Measurements from ENCODE around the gene MEGF8.

MEGF8 gene

GRCh38 chr19:42306646-42307045 is 18.8 kb upstream of the MEGF8 start:
- no peak for DNase-seq (ENCODE audit: low read depth in 2 of 3, low spot score in 2 of 3)

- no peak for DNase-seq (ENCODE audit: low read depth in 2 of 3, low spot score in 2 of 3)
Measured at GRCh38 chr19:42309686-42310085, 15.7 kb upstream of the MEGF8 start.

GRCh38 chr19:42311657-42312056 is 13.8 kb upstream of the MEGF8 start:
- no peak for DNase-seq (ENCODE audit: low read depth in 2 of 3, low spot score in 2 of 3)

- no peak for DNase-seq (ENCODE audit: low read depth in 2 of 3, low spot score in 2 of 3)
Measured at GRCh38 chr19:42312370-42312769, 13.1 kb upstream of the MEGF8 start.

GRCh38 chr19:42313096-42313839 is 12.2 kb upstream of the MEGF8 start, which contains the start of gene TMEM145:
TSS of gene TMEM145 (plus strand) at chr19:42313309. CDS start at chr19:42313377, 68 bp downstream.
- peak in 1 of 3 experiments; percentile 27 for DNase-seq (ENCODE audit: low read depth in 2 of 3, low spot score in 2 of 3)

- DNase-seq (ENCODE audit: low read depth in 2 of 3, low spot score in 2 of 3), result no peak
Measured at GRCh38 chr19:42313840-42314755, 11.3 kb upstream of the MEGF8 start.

- no peak for DNase-seq (ENCODE audit: low read depth in 2 of 3, low spot score in 2 of 3)
Measured at GRCh38 chr19:42315024-42315423, 10.4 kb upstream of the MEGF8 start.

GRCh38 chr19:42316223-42317211 is 8.9 kb upstream of the MEGF8 start:
- no peak for DNase-seq (ENCODE audit: low read depth in 2 of 3, low spot score in 2 of 3)

GRCh38 chr19:42317535-42317934 is 7.9 kb upstream of the MEGF8 start:
- no peak for DNase-seq (ENCODE audit: low read depth in 2 of 3, low spot score in 2 of 3)

- no peak for DNase-seq (ENCODE audit: low read depth in 2 of 3, low spot score in 2 of 3)
Measured at GRCh38 chr19:42322305-42322704, 3.1 kb upstream of the MEGF8 start.

- no peak for DNase-seq (ENCODE audit: low read depth in 2 of 3, low spot score in 2 of 3)
Measured at GRCh38 chr19:42323473-42323851, 2.0 kb upstream of the MEGF8 start.

- no peak for DNase-seq (ENCODE audit: low read depth in 2 of 3, low spot score in 2 of 3)
Measured at GRCh38 chr19:42323852-42324654, 1.4 kb upstream of the MEGF8 start.

- DNase-seq (ENCODE audit: low read depth in 2 of 3, low spot score in 2 of 3), result no peak
Measured at GRCh38 chr19:42324655-42325307, 654 bp upstream of the MEGF8 start.

- DNase-seq (ENCODE audit: low read depth in 2 of 3, low spot score in 2 of 3), result no peak
Measured at GRCh38 chr19:42325896-42326771, 699 bp downstream of the MEGF8 start.

GRCh38 chr19:42326969-42327368 is 1.5 kb downstream of the MEGF8 start:
- DNase-seq (ENCODE audit: low read depth in 2 of 3, low spot score in 2 of 3), result no peak

- DNase-seq (ENCODE audit: low read depth in 2 of 3, low spot score in 2 of 3), result no peak
Measured at GRCh38 chr19:42327381-42327780, 1.9 kb downstream of the MEGF8 start.

GRCh38 chr19:42328106-42328505 is 2.7 kb downstream of the MEGF8 start:
- DNase-seq (ENCODE audit: low read depth in 2 of 3, low spot score in 2 of 3), result no peak

GRCh38 chr19:42328854-42329253 is 3.4 kb downstream of the MEGF8 start:
- no peak for DNase-seq (ENCODE audit: low read depth in 2 of 3, low spot score in 2 of 3)
